Measurements from ENCODE around the gene AKAP8L. TPM values are rescaled to one million over a fixed set of nuclear protein-coding genes. Genes with fewer than 3 reads are reported as not detected.

Gene AKAP8L
- total and polyA plus RNA-seq, 2 donors from 2014 or later, result 44.3 to 122 TPM

- Histone ChIP-seq H3K4me1 (ENCODE audit: control insufficient read depth in 2 of 3, insufficient read depth in 2 of 3, low read depth in 1 of 3, low read length in 3 of 3) (peaks cover 0 to 16% (median 5%) of the 10 kb centered on the region in 3 donors), H3K4me3 (ENCODE audit: low read length in 3 of 3) (no peak overlapping the region), H3K27me3 (ENCODE audit: control insufficient read depth, insufficient read depth, low read length) (no peaks in the 10 kb centered on the region), H3K36me3 (ENCODE audit: control insufficient read depth in 2 of 3, insufficient read depth in 3 of 3, low read length in 3 of 3) (peaks cover 0 to 15% (median 9%) of the 10 kb centered on the region in 3 donors), H3K27ac (ENCODE audit: low read depth in 2 of 2, low read length in 2 of 2) (no peak overlapping the region), H3K9me3 (ENCODE audit: control insufficient read depth in 2 of 3, insufficient read depth in 1 of 3, low read length in 3 of 3) (no peaks in the 10 kb centered on the region), H3K9ac (ENCODE audit: low read length in 3 of 3) (no peak overlapping the region)
- FAIRE-seq, result no peak
- no peak for DNase-seq
- intact Hi-C loops (cut with DNase I), result no loop called here
- no peak for TF ChIP-seq CTCF (IDR thresholded peaks at IDR 0.05; ENCODE audit: borderline replicate concordance, extremely low read depth, insufficient read depth)
These were observed 10.4 kb upstream of the AKAP8L start for GRCh38 chr19:15428956-15429824.

- H3K9ac ChIP-seq (ENCODE audit: low read length in 3 of 3), result no peak overlapping the region
- H3K27ac ChIP-seq (ENCODE audit: low read depth in 2 of 2, low read length in 2 of 2), result no peak overlapping the region
- intact Hi-C loops (cut with DNase I), result no loop called here
These were observed 9.2 kb upstream of the AKAP8L start for GRCh38 chr19:15427991-15428471.

GRCh38 chr19:15427350-15427700 lies 8.5 kb upstream of the AKAP8L start:
- H3K4me3 ChIP-seq (ENCODE audit: low read length in 3 of 3), result no peak overlapping the region
- H3K27ac ChIP-seq (ENCODE audit: low read depth in 2 of 2, low read length in 2 of 2), result no peak overlapping the region
- peaks cover 5 to 15% (median 11%) of the 10 kb centered on the region in 3 donors for H3K36me3 ChIP-seq (ENCODE audit: control insufficient read depth in 2 of 3, insufficient read depth in 3 of 3, low read length in 3 of 3)
- H3K27me3 ChIP-seq (ENCODE audit: control insufficient read depth, insufficient read depth, low read length), result no peaks in the 10 kb centered on the region
- peaks cover 0 to 12% (median 5%) of the 10 kb centered on the region in 3 donors for H3K4me1 ChIP-seq (ENCODE audit: control insufficient read depth in 2 of 3, insufficient read depth in 2 of 3, low read depth in 1 of 3, low read length in 3 of 3)
- H3K9me3 ChIP-seq (ENCODE audit: control insufficient read depth in 2 of 3, insufficient read depth in 1 of 3, low read length in 3 of 3), result no peaks in the 10 kb centered on the region
- H3K9ac ChIP-seq (ENCODE audit: low read length in 3 of 3), result no peak overlapping the region
- intact Hi-C loops (cut with DNase I), result no loop called here
- DNase-seq, result no peak
- FAIRE-seq, result no peak
- TF ChIP-seq CTCF (IDR thresholded peaks at IDR 0.05; ENCODE audit: borderline replicate concordance, extremely low read depth, insufficient read depth), result no peak

More at GRCh38 chr19:15427991-15428471, 9.2 kb upstream of the AKAP8L start:
- FAIRE-seq, result no peak
- no peak for TF ChIP-seq CTCF (IDR thresholded peaks at IDR 0.05; ENCODE audit: borderline replicate concordance, extremely low read depth, insufficient read depth)
- Histone ChIP-seq H3K36me3 (ENCODE audit: control insufficient read depth in 2 of 3, insufficient read depth in 3 of 3, low read length in 3 of 3) (peaks cover 5 to 15% (median 11%) of the 10 kb centered on the region in 3 donors), H3K4me1 (ENCODE audit: control insufficient read depth in 2 of 3, insufficient read depth in 2 of 3, low read depth in 1 of 3, low read length in 3 of 3) (peaks cover 0 to 12% (median 5%) of the 10 kb centered on the region in 3 donors), H3K27me3 (ENCODE audit: control insufficient read depth, insufficient read depth, low read length) (no peaks in the 10 kb centered on the region), H3K4me3 (ENCODE audit: low read length in 3 of 3) (no peak overlapping the region), H3K9me3 (ENCODE audit: control insufficient read depth in 2 of 3, insufficient read depth in 1 of 3, low read length in 3 of 3) (no peaks in the 10 kb centered on the region)
- no peak for DNase-seq
